ENCODE results near the gene TXNRD2. TPM values are rescaled to one million over a fixed set of nuclear protein-coding genes. Genes with fewer than 3 reads are reported as not detected.

TXNRD2 gene
- total and polyA plus RNA-seq, 2 experiments from 2014 or later, result 11.2 to 12.4 TPM

DNA sequence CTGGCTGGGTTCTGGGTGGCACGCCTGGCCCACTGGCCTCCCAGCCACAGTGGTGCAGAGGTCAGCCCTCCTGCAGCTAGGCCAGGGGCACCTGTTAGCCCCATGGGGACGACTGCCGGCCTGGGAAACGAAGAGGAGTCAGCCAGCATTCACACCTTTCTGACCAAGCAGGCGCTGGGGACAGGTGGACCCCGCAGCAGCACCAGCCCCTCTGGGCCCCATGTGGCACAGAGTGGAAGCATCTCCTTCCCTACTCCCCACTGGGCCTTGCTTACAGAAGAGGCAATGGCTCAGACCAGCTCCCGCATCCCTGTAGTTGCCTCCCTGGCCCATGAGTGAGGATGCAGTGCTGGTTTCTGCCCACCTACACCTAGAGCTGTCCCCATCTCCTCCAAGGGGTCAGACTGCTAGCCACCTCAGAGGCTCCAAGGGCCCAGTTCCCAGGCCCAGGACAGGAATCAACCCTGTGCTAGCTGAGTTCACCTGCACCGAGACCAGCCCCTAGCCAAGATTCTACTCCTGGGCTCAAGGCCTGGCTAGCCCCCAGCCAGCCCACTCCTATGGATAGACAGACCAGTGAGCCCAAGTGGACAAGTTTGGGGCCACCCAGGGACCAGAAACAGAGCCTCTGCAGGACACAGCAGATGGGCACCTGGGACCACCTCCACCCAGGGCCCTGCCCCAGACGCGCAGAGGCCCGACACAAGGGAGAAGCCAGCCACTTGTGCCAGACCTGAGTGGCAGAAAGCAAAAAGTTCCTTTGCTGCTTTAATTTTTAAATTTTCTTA lies 27.7 kb upstream of the TXNRD2 start:
- H3K36me3 ChIP-seq (ENCODE audit: insufficient read depth), result no peaks in the 10 kb centered on the region
- no peak overlapping the region for H3K4me3 Mint-ChIP-seq
- H3K27ac ChIP-seq (ENCODE audit: low read depth), result no peak overlapping the region
- DNase-seq (ENCODE audit: low spot score) (no peak), ATAC-seq (no peak)
- 0 out of 2 replicates have a peak, but pooled peaks cover 4% of the 10 kb centered on the region for H3F3A ChIP-seq (replicated peaks; ENCODE audit: low read depth)
- H3K79me2 ChIP-seq (replicated peaks; ENCODE audit: insufficient read depth), result no peaks in the 10 kb centered on the region
- peaks cover 25% of the 10 kb centered on the region for H3K36me3 Mint-ChIP-seq (ENCODE audit: low read depth)
- H3K9me3 Mint-ChIP-seq, result no peaks in the 10 kb centered on the region
- H3K4me1 ChIP-seq (ENCODE audit: insufficient read depth), result no peaks in the 10 kb centered on the region
- H3K4me1 Mint-ChIP-seq, result peaks cover 10% of the 10 kb centered on the region
- H3K9me2 ChIP-seq (ENCODE audit: insufficient read depth), result no peaks in the 10 kb centered on the region
- H4K20me1 ChIP-seq (replicated peaks; ENCODE audit: insufficient read depth), result no peaks in the 10 kb centered on the region; the same call in 1 of the 2 replicates
- no peak overlapping the region for H2AFZ ChIP-seq
- H3K27me3 ChIP-seq (ENCODE audit: insufficient read depth), result no peaks in the 10 kb centered on the region
- H3K27ac Mint-ChIP-seq, result no peak overlapping the region
- H3K4me2 ChIP-seq, result no peak overlapping the region
- no peak for TF ChIP-seq ZNF114 (CRISPR knock-in tag; IDR thresholded peaks at IDR 0.05)
- no peak for TF ChIP-seq EZH2 (IDR thresholded peaks at IDR 0.05; ENCODE audit: low read depth, unreplicated experiment)
- no peak for TF ChIP-seq ZNF462 (CRISPR knock-in tag; IDR thresholded peaks at IDR 0.05)
- no peak for TF ChIP-seq POLR2AphosphoS5 (IDR thresholded peaks at IDR 0.05; ENCODE audit: low read depth)
- no peak for TF ChIP-seq JUNB (IDR thresholded peaks at IDR 0.05; ENCODE audit: unreplicated experiment)
- no peak for TF ChIP-seq REST (IDR thresholded peaks at IDR 0.05; ENCODE audit: unreplicated experiment)
- no peak for TF ChIP-seq CREB1 (CRISPR knock-in tag; IDR thresholded peaks at IDR 0.05; ENCODE audit: low read depth)
- TF ChIP-seq ETS1 (IDR thresholded peaks at IDR 0.05), result no peak
- no peak for TF ChIP-seq ZNF331 (CRISPR knock-in tag; IDR thresholded peaks at IDR 0.05; ENCODE audit: low read depth)
- TF ChIP-seq STAT1 (IDR thresholded peaks at IDR 0.05; ENCODE audit: unreplicated experiment), result no peak
- TF ChIP-seq EZH2phosphoT487 (IDR thresholded peaks at IDR 0.05; ENCODE audit: unreplicated experiment), result no peak
- TF ChIP-seq NANOG (IDR thresholded peaks at IDR 0.05; ENCODE audit: borderline replicate concordance), result no peak
- TF ChIP-seq, protein P1, sequence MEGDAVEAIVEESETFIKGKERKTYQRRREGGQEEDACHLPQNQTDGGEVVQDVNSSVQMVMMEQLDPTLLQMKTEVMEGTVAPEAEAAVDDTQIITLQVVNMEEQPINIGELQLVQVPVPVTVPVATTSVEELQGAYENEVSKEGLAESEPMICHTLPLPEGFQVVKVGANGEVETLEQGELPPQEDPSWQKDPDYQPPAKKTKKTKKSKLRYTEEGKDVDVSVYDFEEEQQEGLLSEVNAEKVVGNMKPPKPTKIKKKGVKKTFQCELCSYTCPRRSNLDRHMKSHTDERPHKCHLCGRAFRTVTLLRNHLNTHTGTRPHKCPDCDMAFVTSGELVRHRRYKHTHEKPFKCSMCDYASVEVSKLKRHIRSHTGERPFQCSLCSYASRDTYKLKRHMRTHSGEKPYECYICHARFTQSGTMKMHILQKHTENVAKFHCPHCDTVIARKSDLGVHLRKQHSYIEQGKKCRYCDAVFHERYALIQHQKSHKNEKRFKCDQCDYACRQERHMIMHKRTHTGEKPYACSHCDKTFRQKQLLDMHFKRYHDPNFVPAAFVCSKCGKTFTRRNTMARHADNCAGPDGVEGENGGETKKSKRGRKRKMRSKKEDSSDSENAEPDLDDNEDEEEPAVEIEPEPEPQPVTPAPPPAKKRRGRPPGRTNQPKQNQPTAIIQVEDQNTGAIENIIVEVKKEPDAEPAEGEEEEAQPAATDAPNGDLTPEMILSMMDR (conservative IDR thresholded peaks at IDR 0.05; ENCODE audit: low read depth in 2 of 2), result no peak
- no peak overlapping the region for H3K4me3 ChIP-seq
- peaks cover 5% of the 10 kb centered on the region for H3K27me3 Mint-ChIP-seq (ENCODE audit: insufficient read depth, low read depth, poor library complexity)
